ENCODE measurements around the gene NPY4R2.
"Not testable (repeated sequence)": the region's sequence is repeated elsewhere in the genome, so short reads cannot be mapped to it uniquely, and the experiment has no call there.

GRCh38 chr10:47933462-47933861 lies 15.0 kb downstream of the NPY4R2 start:
- TF ChIP-seq CTCF (IDR thresholded peaks at IDR 0.05; ENCODE audit: poor library complexity, severe bottlenecking); MXI1 (conservative IDR thresholded peaks at IDR 0.05; ENCODE audit: poor library complexity, severe bottlenecking); POLR2AphosphoS5 (IDR thresholded peaks at IDR 0.05); TAF1 (IDR thresholded peaks at IDR 0.05; ENCODE audit: low read depth); EZH2 (IDR thresholded peaks at IDR 0.05; ENCODE audit: borderline replicate concordance, insufficient read depth, low read length, poor library complexity, severe bottlenecking); EP300 (conservative IDR thresholded peaks at IDR 0.05; ENCODE audit: poor library complexity, severe bottlenecking); SMC3 (conservative IDR thresholded peaks at IDR 0.05; ENCODE audit: poor library complexity); REST (IDR thresholded peaks at IDR 0.05; ENCODE audit: borderline replicate concordance); RAD21 (conservative IDR thresholded peaks at IDR 0.05): not testable (repeated sequence)
